Activated CD8-positive, alpha-beta memory T cell treated with anti-CD3 and anti-CD28 coated beads, Interleukin-2, amount 50 U/mL, for 1 hour (primary cell): Measurements from ENCODE around the gene SLAMF6.
"Not testable (repeated sequence)": the region's sequence is repeated elsewhere in the genome, so short reads cannot be mapped to it uniquely, and the experiment has no call there.

Experiments used
- DNase-seq: peaks from one replicate; pipeline ENCODE4 v3.0.0-alpha.2; 2020; ENCODE audit errors: extremely low read depth

Gene SLAMF6

DNA sequence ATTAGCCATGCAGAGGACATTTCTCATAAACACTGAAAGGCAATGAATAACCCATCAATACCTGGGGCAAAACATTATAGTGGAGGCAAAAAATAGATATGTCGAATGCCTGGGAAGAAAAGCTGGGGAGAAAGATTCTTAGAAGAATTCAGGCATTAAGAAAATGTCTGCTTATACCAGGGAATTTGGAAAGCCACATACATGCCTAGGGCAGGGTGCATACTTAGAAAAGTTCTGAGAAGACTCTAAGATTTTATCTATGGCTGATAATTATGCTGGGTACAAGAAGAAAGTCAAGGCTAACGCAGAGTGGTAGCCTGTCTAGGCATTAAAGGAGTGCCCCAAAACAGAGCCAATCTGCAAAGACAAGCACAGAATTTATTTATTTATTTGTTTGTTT is 18.4 kb downstream of the SLAMF6 start:
- DNase-seq, result no peak

DNA sequence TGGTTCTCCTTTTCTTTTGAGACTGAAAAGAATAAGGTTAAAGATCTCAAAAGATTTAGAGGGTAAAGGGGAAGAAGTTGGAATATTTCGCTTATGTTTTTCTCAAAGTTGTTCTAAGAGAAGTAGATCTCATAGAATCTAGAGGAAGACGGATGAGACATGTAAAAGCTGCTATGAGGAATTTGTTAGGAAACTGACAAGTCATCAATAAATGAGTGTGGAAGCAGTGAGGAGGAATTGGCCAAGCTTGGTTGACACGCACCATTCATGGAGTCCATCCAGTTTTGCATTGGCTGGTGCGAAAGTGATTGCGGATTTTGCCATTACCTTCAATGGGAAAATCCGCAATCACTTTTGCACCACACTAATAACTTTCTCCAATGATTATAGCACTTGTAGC is 20.0 kb downstream of the SLAMF6 start:
- DNase-seq, result no peak

- DNase-seq, result no peak
Observed at GRCh38 chr1:160500321-160500990, 22.6 kb downstream of the SLAMF6 start.

DNA sequence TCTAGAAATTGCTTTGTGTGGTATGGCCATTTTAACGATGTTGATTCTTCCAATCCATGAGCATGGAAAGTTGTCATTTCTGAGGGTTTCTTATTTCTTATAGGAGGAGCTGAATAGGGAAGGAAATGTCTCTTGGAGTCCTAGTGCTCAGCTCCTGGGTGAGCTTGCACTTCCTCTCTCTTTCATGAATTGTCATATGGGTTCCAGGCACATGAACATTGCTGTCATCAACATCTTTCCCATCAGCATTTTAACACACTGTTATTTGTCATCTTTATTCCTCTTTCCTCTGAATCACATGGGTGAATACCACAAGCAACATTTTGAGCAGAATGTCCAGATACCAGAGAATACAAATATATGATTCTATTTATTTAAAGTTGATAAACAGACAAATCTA is 23.4 kb downstream of the SLAMF6 start:
- DNase-seq, result no peak

DNA sequence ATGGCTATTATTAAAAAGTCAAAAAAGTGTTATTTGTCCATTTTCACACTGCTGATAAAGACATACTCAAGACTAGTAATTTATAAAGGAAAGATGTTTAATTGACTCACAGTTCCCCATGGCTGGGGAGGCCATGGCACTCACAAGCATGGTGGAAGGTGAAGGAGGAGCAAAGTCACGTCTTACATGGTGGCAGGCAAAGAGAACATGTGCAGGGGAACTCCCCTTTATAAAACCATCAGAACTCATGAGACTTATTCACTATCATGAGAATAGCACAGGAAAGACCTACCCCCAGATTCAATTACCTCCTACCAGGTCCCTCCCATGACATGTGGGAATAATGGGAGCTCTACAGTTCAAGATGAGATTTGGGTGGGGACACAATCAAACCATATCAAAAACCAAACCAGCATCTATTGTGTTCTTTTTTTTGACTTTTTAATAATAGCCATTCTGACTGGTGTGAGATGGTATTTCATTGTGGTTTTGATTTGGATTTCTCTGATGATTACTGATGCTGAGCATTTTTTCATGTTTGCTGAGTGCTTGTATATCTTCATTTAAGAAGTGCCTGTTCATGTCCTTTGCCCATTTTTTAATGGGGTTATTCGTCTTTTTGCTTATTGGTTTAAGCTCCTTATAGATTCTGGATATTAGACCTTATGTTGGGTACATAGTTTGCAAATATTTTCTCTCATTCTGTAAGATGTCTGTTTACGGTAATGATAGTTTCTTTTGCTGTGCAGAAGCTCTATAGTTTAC is 24.6 kb downstream of the SLAMF6 start:
- not testable (repeated sequence) for DNase-seq

DNA sequence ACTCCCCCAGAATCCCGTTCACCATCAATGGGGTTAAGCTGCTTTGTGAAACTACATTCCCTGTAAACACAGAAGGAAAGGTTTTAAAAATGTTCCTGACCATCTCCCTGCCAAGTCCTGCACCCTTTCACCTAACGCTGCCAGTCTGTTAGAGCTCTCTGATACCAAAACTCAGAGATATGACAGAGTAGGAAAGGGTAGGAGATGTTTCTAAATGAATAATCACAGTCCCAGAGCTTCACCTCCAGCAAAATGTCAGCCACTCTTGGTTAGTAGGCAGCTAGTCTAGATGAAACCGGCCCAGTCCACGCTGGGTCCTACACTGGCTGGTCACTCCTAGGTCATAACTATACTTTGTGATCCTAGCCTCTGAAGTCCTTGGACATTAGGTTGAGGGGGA is 26.7 kb downstream of the SLAMF6 start:
- no peak for DNase-seq

GRCh38 chr1:160494620-160495019 is 28.4 kb downstream of the SLAMF6 start:
- DNase-seq, result no peak

DNA sequence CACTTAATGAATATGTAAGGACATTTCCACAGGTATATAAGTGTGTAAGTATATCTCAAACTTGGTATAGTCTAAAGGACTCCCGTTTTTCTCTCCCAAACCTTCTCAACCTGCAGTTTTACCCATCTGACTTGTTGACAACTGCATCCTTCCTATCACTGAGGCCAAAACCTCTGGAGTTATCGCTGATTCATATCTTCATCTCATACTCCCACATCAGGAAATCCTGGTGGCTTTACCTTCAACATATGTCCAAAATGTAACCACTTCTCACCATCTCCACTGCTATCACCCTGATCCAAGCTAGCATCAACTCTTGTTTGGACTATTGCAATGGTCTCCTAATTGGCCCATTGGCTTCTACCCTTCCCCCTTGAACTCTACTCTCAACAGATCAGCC is 30.4 kb downstream of the SLAMF6 start:
- no peak for DNase-seq

GRCh38 chr1:160491981-160492380 is 31.1 kb downstream of the SLAMF6 start:
- no peak for DNase-seq

- DNase-seq, result no peak
Observed at GRCh38 chr1:160491017-160491416, 32.0 kb downstream of the SLAMF6 start.

DNA sequence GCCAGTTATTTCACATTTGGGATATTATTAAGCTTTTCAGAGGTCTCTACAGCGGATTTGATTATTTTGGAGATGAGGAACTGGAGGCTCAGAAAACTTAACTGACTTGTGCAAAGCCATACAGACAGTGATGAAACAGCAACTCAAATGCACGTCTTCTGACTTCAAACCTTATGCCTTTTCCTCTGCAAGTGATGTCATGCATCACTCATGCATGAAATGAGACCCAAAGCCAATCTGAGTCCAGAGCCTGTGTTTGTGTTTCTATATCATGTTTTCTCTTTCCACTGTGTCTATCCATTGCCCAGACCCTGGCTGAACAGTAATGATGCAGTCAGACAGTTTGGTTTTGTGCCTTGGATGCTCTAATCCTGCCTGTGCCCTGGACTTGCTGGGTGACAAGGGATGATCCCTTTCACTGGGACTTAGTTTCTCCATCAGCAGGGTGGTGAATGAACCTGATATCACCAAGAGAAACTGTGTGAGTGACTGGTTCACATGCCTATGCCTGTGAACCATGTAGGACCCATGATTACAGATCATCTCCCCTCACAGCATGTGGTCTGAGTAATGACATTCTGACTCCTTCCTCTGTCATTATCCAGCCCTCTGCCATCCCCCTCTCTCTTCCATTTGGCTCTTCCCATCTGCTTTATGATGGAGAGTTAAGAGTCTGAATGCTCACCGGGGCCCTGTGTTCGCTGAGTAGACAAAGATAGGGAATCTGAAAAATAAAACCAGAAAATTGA is 33.4 kb downstream of the SLAMF6 start:
- no peak for DNase-seq

- no peak for DNase-seq
Observed at GRCh38 chr1:160488347-160489058, 34.6 kb downstream of the SLAMF6 start.

DNA sequence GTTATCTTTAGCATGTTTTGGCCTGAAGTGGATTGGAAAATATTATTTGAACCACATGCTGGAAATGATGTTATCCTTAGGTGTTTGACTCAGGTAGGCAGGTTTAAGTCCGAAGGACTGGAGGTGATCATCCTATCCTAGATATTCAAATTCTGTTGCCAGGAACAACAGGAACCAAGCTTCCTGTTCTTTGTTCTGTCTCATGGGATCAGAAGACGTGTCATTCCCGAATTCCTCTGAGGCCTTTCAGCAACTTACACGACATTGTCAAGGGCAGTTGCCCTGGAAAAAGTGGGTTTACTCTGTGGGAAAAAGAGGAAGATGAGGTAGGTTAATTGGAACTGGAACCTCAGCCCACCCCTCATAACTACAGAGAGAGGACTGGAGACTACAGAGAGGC is 36.6 kb downstream of the SLAMF6 start:
- DNase-seq, result no peak

GRCh38 chr1:160483505-160484185 is 39.4 kb downstream of the SLAMF6 start:
- DNase-seq, result no peak

DNA sequence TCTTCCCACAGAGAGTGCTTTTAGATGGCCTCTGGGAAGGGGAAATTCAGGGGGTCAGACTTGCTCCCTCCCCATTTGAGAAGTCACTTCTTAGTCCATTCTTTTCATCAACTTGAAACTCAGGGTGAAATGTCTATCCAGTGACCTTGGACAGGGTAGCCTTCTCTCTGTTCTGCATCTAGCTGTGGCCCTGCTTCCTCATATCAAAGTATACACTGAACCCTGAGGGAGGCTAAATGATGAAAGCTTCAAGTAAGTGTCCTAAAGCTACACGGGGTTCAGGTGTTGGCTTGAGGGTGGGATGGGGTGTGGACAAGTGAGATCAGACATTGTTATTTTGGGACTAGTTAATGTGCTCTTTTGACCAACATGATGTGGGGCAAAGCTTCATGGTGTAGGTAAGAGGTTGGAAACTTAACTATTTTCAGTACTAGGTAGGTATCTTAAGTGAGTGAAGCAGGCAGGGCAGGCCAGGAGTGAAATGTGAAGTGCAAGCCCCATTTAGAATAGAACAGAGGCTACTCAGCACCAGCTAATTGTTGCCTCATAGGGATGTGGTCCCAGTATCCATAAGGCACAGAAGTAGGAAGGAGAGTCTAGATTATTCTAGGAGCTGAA is 41.0 kb downstream of the SLAMF6 start:
- DNase-seq, result no peak

DNA sequence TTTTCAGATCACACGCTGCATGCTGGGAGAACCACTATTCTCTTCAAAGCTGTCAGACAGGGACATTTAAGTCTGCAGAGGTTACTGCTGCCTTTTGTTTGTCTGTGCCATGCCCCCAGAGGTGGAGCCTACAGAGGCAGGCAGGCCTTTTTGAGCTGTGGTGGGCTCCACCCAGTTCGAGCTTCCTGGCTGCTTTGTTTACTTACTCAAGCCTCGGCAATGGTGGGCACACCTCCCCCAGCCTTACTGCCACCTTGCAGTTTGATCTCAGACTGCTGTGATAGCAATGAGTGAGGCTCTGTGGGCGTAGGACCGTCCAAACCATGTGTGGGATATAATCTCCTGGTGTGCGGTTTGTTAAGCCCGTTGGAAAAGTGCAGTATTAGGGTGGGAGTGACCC is 42.3 kb downstream of the SLAMF6 start:
- not testable (repeated sequence) for DNase-seq

- not testable (repeated sequence) for DNase-seq
Observed at GRCh38 chr1:160479091-160479490, 44.0 kb downstream of the SLAMF6 start.

DNA sequence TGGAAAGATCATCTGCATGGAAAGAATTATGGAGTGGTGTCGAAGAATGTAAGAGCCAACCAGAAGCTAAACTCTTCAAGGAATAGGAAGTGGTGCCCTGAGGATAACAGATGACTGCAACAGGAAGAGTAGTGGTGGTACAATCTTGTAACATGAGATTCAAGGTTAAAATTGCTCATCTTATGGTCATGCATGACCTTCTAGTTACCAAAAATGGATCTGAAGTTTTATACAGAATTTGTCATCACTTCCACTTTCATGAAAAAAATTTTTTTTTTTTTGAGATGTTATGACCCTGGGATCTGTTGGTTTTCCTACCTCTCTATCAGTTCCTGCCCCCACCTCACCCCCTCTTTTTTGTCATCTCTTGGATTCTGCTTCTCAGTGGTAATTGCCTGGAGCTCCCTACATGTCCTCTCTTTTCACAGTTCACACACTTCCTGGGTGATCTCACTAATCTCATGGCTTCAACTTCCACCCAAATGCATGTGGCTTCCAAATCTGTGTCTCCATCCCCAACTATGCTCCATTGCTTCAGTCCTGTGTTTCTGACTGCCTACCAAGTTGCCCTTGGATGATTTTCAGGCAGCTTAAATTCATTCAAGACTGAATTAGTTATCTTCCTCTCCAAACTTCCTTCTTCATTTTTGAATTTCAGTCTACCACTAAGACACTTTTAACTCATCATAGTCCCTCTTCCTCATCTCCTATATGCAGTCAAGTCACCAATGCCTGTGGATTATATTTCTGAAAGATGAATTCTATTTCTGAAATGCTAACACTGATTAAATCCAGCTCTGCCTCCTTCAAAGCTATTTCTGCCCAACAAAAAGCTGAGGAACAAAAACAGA is 48.4 kb downstream of the SLAMF6 start:
- DNase-seq, result no peak

- no peak for DNase-seq
Observed at GRCh38 chr1:160472112-160472511, 50.9 kb downstream of the SLAMF6 start.

DNA sequence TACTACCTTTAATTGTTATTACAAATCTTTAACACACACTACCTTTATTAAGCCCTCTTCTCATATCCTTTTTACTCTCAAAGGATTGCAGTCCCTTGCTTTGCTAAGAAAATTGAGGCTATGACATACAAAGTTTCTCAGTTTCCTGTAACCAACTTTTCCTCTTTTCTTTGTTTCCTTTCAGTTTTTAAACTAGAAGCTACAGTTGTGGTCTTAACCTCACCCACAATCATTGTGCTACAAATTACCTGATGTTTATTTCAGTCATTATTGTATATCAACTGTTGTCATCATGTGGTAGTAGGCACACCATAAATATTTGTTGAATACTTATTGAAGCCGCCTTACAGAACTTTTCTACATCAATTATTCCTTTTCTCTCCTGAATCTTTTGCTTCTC is 51.8 kb downstream of the SLAMF6 start:
- no peak for DNase-seq
